Stimulated activated CD4-positive, alpha-beta T cell treated with anti-CD3 and anti-CD28 coated beads, Interleukin-1b, Interleukin-23, amount 100 ng/mL, for 24 hours (primary cell): ENCODE measurements around the gene RABEP2.
"Not testable (repeated sequence)": the region's sequence is repeated elsewhere in the genome, so short reads cannot be mapped to it uniquely, and the experiment has no call there.

ENCODE experiments used
- DNase-seq, 4 experiments: peaks; one replicate each; pipeline ENCODE4 v3.0.0-alpha.2; 2020; ENCODE audit warnings: low read depth in 4 of 4, low spot score in 1 of 4

RABEP2 gene

DNA sequence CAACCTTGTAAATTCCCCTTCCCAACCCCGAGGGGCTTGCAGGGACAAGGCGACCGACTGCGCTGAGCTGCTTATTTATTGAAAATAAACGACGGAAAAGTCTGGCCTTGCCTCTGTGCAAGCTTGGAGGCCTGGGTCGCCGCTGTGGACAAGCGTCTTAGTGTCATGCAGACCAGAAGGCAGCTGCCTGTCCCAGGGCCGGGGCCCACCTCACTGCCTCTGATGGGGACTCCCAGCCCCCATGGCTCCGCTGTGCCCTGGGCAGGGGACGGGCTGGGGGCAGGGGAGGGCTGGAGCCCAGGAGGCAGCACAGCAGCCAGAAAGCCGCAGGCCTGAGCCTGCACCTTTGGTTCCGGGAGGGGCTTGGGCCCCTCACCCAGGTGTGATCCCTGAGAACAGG is 20.7 kb downstream of the RABEP2 start:
- no peak for DNase-seq

DNA sequence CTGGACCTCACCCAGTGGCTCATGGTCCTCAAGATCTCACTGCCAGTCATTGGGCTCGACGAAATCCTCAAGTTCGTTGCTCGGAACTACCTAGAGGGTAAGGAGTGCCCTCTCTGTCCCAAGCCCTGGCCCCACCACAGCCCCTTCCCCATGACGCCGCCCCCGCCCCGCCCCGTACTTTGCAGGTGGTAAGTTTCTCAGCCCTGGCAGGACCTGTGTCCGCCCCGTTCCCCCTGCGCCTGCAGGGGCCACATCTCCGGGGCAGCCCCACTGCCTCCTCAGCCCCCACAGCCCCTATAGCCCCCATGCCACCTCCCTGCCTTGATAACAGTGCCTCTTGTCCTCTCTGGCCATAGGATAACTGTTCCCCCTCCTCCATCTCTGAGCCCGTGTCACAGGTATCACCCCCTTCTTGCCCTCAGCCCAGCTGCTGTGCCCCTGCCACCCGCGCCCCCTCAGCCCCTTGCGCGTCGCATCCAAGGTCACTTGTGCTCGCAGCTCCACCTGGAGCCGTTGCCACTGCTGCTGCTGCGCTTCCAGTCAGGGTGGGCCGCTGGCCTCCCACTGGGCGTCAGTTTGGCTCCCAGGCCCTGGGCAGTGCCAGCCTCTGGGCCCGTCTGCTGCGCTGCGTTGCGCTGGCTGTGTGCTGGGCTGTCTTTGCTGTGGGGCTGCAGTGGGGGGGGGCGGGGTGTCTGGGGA is 21.5 kb downstream of the RABEP2 start:
- DNase-seq = no peak

GRCh38 chr16:28902909-28903308 is 22.1 kb downstream of the RABEP2 start:
- DNase-seq = no peak

DNA sequence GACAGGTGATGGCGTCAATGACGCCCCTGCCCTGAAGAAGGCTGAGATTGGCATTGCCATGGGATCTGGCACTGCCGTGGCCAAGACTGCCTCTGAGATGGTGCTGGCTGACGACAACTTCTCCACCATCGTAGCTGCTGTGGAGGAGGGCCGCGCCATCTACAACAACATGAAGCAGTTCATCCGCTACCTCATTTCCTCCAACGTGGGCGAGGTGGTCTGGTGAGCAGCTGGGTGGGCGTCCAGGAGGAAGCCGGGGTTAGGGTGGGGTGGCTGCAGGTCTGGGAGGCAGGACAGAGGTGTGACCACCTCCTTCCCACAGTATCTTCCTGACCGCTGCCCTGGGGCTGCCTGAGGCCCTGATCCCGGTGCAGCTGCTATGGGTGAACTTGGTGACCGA is 23.2 kb downstream of the RABEP2 start:
- no peak for DNase-seq

DNA sequence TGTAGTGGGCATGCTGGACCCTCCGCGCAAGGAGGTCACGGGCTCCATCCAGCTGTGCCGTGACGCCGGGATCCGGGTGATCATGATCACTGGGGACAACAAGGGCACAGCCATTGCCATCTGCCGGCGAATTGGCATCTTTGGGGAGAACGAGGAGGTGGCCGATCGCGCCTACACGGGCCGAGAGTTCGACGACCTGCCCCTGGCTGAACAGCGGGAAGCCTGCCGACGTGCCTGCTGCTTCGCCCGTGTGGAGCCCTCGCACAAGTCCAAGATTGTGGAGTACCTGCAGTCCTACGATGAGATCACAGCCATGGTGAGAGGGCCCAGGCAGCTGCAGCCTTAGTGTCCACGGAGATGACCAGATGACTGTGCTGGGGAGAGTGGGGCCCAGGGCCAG is 24.4 kb downstream of the RABEP2 start:
- DNase-seq = no peak

- DNase-seq = no peak
Observed at GRCh38 chr16:28899882-28900590, 25.0 kb downstream of the RABEP2 start.

DNA sequence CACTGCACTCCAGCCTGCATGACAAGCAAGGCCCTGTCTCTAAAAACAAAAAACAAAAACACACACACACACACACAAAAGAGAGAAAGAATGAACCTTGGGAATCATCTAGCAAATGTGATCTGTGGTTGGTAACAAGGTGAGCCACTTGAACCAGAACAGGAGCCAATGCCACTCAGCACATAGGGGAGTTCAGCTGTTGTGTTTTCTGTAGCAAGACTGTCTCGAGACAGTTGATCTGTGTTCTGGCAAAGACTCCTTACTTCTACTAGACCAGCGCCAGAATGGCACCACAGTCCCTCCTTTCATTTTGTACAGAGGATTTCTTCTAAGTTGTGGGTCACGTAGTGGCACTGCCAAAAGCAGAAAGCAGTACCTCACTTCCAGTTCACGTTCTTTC is 26.1 kb downstream of the RABEP2 start:
- no peak for DNase-seq

DNA sequence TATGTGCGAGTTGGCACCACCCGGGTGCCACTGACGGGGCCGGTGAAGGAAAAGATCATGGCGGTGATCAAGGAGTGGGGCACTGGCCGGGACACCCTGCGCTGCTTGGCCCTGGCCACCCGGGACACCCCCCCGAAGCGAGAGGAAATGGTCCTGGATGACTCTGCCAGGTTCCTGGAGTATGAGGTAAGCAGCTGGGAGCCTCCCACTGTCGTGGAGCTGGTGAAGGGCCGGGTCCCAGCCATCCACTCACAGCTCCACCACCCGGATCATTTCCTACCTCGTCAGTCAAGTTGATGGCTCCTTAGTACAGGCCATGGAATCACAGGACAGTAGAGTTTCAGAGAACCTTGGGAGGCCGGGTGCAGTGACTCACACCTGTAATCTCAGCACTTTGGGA is 26.8 kb downstream of the RABEP2 start:
- DNase-seq = no peak

- DNase-seq = no peak
Observed at GRCh38 chr16:28897826-28898225, 27.2 kb downstream of the RABEP2 start.

DNA sequence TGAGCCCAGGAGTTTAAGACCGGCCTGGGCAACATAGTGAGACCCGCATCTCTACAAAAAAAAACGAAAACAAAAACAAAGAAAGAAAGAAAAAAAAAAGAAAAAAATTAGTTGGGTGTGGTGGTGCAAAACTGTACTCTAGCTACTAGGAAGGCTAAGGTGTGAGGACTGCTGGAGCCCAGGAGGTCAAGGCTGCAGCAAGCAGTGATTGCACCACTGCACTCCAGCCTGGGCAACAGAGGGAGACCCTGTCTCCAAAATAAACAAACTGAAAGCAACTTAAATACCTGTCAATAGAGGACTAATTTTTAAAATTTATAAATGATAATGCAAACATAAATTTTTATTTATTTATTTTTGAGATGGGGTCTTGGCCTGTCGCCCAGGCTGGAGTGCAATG is 29.4 kb downstream of the RABEP2 start:
- no peak for DNase-seq

- no peak for DNase-seq
Observed at GRCh38 chr16:28893291-28893690, 31.7 kb downstream of the RABEP2 start.

DNA sequence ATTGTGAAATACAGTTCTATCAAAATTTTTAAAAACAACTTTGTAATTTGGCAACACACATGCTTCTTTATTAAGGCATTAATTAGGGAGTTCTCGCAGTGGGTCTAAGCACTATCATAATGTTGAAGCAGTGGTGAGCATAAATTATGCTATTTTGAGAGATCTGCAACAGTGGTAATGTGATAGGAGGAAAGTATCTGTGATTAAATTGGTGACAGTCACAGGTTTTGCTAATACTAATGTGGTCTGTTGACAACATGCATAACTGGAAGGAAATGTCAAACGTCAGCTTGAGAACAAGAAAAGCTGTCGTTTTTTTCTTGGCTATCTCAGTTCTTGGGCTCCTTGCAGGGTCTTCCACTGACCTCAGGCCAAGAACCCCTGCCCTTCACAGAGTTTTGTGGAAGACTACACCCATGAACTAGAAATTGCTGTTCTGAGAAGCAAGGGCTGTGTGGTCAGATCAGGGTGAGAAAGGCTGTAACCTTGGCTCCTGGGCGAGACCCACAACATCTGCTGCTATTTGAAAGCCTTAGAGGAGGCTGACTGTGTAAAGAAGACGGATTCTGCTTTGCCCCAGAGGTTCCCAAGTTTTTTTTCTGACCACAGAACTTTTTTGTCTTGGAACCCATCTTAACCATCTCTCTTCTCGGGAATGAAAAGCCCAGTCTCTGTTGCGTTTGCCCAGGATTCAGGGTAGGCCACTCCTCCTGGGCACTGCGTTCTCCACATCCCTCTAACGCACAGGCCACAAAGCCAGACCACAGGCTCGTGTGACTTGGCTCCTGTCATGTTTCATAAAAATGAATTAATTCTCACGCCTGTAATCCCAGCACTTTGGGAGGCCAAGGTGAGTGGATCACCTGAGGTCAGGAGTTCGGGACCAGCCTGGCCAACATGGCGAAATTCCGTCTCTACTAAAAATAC is 32.8 kb downstream of the RABEP2 start:
- no peak for DNase-seq

- not testable (repeated sequence) for DNase-seq
Observed at GRCh38 chr16:28890355-28890754, 34.7 kb downstream of the RABEP2 start.

- no peak for DNase-seq
Observed at GRCh38 chr16:28886945-28887344, 38.1 kb downstream of the RABEP2 start.

DNA sequence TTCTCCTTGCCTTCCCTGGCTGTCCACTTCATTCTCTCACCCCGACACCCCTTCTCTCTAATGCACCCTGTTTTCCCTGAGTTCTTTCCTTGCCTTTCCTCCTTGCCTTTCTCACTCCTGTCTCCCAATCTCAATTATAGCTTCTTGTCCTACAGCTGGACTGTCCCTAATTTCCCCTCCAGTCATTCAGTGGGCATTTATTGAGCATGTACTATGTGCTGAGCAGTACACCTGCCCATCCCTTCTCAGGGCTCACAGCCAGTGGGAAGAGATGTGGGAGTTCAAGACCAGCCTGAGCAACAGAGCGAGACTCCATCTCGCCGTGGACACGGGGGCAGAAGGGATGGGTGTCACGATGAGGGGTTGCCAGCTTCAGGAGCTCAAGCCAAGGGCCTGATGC is 41.0 kb downstream of the RABEP2 start:
- DNase-seq = no peak

DNA sequence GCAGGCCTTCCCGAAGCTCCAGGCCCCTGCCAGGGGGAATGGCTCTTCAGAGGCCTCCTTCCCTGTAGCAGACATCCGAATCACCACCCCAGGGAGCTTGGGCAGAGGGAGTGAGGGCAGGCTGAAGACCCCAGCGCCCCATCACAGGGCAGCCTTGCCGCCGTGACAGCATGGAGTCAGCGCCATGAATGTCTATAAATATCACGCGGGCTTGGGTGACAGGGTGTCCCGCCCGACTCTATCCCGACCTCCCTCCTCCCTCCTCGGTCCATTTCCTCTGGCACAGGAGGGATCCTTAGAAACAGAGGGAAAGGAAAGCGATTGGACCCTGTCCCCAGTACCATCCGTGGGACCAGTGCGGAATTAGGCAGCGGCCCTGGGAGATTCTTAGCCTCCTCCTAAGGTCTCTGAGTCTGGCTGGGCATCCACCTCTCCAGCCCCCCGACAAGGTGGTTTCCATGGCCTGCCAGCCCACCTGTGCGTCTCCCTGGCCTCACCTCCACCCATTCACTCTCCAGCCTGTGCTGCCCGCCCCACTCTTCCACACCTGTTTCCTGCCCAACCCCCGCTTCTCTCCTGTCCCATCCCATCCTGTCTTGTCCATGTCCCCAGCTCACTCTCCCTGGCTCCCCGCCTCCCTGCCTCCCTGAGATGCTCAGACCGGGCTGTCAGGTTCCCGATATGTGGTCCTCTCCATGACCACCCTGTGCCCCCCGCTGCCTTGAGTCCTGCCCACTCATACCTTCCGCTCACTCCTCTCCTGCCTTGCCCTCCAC is 41.6 kb downstream of the RABEP2 start:
- no peak for DNase-seq

DNA sequence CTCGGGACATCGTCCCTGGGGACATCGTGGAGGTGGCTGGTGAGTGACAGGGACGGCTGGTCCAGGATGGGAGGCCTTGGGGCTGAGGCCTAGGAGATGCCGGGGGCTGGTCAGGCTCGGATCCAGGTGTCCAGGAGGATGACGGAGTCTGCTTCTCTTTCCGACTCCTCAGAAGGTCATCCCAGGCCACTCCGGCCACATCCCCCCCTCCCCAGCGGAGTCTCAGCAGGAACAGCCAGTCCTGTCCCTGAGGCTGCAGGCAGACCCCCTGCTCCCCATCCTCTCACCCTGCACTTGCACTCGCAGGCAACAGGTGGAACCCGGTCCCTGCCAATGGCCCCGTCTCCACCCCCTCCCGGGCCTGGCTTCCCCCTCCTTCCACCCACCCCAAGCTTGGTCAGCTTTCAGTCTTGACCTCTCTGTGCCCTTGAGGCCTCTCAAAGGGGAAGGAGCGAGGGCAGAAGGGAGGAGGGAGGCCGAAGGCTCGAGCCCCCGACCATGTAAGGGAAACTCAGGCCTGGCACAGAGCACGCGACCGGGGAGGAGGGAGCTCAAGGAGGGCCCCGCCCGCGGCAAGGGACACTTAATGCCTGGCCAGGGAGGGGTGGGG is 42.4 kb downstream of the RABEP2 start:
- no peak for DNase-seq

GRCh38 chr16:28881565-28881964 is 43.5 kb downstream of the RABEP2 start:
- not testable (repeated sequence) for DNase-seq

DNA sequence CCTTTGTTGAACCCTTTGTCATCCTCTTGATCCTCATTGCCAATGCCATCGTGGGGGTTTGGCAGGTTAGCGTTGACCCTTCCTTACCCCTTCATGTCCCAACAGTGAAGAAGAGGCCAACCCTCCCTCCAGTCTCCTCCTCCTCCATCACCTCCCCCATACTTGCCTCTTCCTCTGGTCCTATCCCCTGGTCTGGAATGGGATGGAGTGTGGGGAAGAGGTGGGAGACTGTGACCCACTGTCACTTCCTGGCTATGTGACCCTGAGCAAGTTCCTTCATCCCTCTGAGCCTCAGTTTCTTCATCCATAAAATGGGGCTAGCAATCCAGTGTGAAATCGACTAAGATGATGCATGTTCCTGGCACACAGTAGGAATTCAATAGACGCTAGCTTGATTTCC is 44.1 kb downstream of the RABEP2 start:
- DNase-seq = no peak

DNA sequence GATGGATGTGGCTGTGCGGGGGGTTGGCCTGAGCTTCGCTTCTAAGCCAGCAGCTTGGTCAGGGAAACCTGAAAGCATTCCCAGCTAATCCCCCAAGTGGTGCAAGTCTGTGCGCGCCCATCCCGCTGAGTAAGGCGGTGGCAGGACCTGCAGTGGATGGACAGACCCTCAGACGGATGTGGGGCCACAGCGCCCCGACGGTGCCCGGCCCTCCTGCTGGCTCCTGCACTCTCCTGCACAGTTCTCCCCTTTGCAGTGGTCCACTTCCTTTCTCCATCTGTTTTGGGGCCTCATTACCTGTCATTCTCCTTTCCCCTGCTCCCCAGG is 44.5 kb downstream of the RABEP2 start:
- DNase-seq = no peak
